Measurements from ENCODE around the gene THYN1. TPM values are rescaled to one million over a fixed set of nuclear protein-coding genes. Genes with fewer than 3 reads are reported as not detected.

THYN1 gene
- total RNA-seq, 1 experiment from 2014 or later: 97.0 TPM

- Histone ChIP-seq H3K23me2 (ENCODE audit: insufficient read length, low read depth, low read length, poor library complexity, severe bottlenecking) (no peaks in the 10 kb centered on the region), H2BK120ac (ENCODE audit: low read depth, low read length, poor library complexity, severe bottlenecking) (no peak overlapping the region), H3T11ph (ENCODE audit: low read length) (no peak overlapping the region), H2AK5ac (ENCODE audit: insufficient read length, low read length) (no peak overlapping the region), H2BK20ac (ENCODE audit: low read depth, low read length, poor library complexity, severe bottlenecking) (no peak overlapping the region), H3K18ac (ENCODE audit: insufficient read length, low read depth, low read length) (no peak overlapping the region), H3K56ac (ENCODE audit: insufficient read length, low read depth, low read length) (no peak overlapping the region), H4K8ac (replicated peaks; ENCODE audit: insufficient read length, low read depth, low read length) (no peak overlapping the region), H2BK15ac (ENCODE audit: low read depth, low read length) (no peak overlapping the region), H3K79me1 (ENCODE audit: insufficient read depth, low read depth, low read length, poor library complexity, severe bottlenecking) (no peaks in the 10 kb centered on the region), H3K14ac (ENCODE audit: insufficient read depth, low read length) (no peak overlapping the region), H2BK5ac (ENCODE audit: insufficient read length, low read length) (no peak overlapping the region), H3K79me2 (ENCODE audit: insufficient read depth, low read length) (no peaks in the 10 kb centered on the region), H2AFZ (ENCODE audit: low read length) (no peak overlapping the region), H3K4me2 (ENCODE audit: insufficient read depth, insufficient read length, low read length) (no peak overlapping the region), H2BK12ac (ENCODE audit: insufficient read length, low read depth, low read length) (no peak overlapping the region), H4K5ac (ENCODE audit: insufficient read length, low read depth, low read length) (no peak overlapping the region), H3K9ac (ENCODE audit: extremely low read depth, insufficient read length, low read length) (no peak overlapping the region), H4K20me1 (ENCODE audit: control insufficient read depth, insufficient read depth, insufficient read length) (no peaks in the 10 kb centered on the region), H3K4me1 (ENCODE audit: insufficient read depth, low read length) (no peaks in the 10 kb centered on the region), H3K23ac (ENCODE audit: insufficient read length, low read depth, low read length) (no peak overlapping the region), H3K4ac (ENCODE audit: low read depth, low read length) (no peak overlapping the region), H4K91ac (ENCODE audit: insufficient read length, low read depth, low read length) (no peak overlapping the region), H3K27me3 (ENCODE audit: insufficient read depth, low read length) (no peaks in the 10 kb centered on the region), H3K9me3 (ENCODE audit: control insufficient read depth, low read depth, low read length) (no peaks in the 10 kb centered on the region), H3K27ac (ENCODE audit: insufficient read length, low read depth, low read length) (no peak overlapping the region)
- Mint-ChIP-seq H3K4me3 (no peak overlapping the region), H3K27ac (peak overlapping the region in 2 of 3 experiments; percentile 6 to 25; a peak in 2 of 7 replicates), H3K27me3 (ENCODE audit: low read depth) (no peaks in the 10 kb centered on the region), H3K36me3 (ENCODE audit: insufficient read depth in 1 of 3, low read depth in 3 of 3) (peaks cover 17 to 43% (median 28%) of the 10 kb centered on the region in 3 experiments), H3K9me3 (no peaks in the 10 kb centered on the region; a peak in 1 of 5 replicates), H3K4me1 (peaks cover 12 to 14% of the 10 kb centered on the region in 2 experiments)
- WGBS (ENCODE audit: extremely low coverage, insufficient read length, low lambda C conversion rate): no CpG with 5 or more reads among the region's 12 CpGs
- peak; percentile 49 for DNase-seq
- TF ChIP-seq CTCF (conservative IDR thresholded peaks at IDR 0.05): no peak
Measured at GRCh38 chr11:134289789-134290188, 36.6 kb upstream of the THYN1 start.

Measured in H9 (cell line).